IPS-NIHi7 (cell line): ENCODE results near the gene ZCCHC24.

ENCODE experiments used
- DNase-seq: peaks from one replicate; pipeline ENCODE4 v3.0.0; 2012; ENCODE audit warnings: mixed read lengths; ENCODE audit errors: extremely low spot score

The ZCCHC24 gene

DNA sequence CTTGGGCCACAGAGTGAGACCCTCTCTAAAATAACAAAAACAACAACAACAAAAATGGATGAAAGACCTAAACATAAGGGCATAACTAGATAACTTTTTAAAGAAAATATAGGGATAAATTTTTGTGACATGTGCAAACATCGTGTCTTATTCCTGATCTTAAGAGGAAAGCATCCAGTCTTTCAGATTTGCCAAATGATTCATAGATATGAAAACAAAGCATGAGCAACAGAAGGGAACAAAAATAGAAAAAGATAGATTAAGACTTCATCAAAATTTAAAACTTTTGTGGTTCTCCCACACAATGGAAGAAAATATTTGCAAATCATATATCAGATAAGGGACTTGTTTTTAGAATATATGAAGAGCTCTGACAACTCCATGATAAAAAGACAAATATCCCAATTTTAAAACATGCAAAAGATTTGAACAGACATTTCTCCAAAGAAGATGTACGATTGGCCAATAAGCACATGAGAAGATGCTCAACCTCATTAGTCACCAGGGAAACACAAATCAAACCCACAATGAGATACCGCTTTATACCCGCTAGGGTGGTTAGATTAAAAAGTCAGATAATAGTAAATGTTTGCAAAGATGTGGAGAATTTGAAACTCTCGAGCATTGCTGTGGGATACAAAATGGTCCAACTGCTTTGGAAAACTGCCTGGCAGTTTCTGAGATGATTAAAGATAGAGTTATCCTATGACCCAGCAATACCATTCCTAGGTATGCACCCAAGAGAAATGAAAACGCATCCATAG lies 77.8 kb downstream of the ZCCHC24 start:
- DNase-seq = no peak

DNA sequence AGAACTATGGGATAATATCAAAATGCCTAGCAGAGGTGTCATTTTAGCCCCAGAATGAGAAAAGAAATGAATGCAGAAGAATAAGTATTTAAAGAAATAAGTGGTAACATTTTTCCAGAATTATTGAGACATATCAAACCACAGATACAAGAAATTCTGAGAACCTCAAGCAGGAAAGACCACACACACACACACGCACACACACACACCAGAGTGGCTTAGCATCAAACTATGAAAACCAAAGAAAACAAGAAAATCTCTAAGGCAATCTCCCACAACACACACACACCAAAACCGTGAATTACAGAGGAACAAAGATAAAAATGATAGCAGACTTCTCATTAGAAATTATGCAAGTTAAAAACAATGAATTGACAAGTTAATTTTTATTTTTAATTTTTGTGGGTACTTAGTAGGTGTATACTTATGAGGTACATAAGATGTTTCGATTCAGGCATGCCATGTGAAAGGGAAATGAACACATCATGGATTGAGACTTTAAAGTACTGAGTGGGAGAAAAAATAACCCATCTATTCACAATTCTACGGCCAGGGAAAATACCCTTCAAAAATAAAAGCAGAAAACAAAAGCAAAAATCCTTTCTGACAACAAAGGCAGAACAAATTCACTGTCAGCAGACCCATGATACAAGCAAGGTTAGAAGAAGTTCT lies 83.6 kb downstream of the ZCCHC24 start:
- DNase-seq = no peak

- DNase-seq = no peak
These were observed 84.7 kb downstream of the ZCCHC24 start for GRCh38 chr10:79360499-79361342.

DNA sequence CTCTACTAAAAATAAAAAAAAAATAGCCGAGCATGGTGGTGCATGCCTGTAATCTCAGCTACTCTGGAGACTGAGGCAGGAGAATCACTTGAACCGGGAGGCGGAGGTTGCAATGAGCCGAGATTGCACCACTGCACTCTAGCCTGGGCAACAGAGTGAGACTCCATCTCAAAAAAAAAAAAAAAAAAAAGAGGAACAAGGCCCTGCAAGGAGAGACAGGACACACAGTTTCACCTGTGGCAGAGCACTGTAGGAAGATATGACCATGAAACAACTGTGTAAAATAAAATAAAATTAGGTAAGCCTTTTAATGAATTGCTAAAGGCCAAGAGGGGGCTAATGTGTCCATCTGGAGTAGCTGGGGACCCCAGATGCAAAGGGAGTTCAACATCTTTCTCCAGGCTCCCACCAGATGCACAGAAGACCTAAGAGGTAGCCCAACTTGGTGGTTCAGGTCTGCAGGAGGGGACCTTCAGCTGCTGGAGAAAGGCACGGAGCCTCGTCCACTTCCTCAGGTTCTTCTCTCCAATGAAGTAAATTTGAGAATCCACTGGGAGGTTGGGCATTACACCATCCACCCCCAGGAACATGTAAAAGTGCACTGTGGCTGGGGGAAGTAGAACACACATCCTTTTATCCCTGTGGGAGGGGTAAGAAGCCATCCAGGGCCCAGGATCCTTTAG lies 85.5 kb downstream of the ZCCHC24 start:
- no peak for DNase-seq

GRCh38 chr10:79358811-79359210 lies 86.6 kb downstream of the ZCCHC24 start:
- no peak for DNase-seq

DNA sequence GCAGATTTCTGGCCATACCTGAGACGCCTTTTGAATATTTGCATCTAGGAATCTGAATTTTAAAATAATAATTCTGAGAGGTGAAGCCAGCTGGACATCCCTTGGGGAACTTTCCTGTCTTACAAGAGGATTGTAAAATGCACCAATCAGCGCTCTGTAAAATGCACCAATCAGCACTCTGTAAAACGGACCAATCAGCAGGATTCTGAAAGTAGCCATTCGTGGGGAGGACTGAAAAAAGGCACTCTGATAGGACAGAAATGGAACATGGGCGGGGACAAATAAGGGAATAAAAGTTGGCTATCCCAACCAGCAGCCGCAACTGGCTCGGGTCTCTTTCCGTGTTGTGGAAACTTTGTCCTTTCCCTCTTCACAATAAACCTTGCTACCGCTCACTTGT lies 88.2 kb downstream of the ZCCHC24 start:
- DNase-seq = no peak

- no peak for DNase-seq
These were observed 89.3 kb downstream of the ZCCHC24 start for GRCh38 chr10:79356104-79356503.

DNA sequence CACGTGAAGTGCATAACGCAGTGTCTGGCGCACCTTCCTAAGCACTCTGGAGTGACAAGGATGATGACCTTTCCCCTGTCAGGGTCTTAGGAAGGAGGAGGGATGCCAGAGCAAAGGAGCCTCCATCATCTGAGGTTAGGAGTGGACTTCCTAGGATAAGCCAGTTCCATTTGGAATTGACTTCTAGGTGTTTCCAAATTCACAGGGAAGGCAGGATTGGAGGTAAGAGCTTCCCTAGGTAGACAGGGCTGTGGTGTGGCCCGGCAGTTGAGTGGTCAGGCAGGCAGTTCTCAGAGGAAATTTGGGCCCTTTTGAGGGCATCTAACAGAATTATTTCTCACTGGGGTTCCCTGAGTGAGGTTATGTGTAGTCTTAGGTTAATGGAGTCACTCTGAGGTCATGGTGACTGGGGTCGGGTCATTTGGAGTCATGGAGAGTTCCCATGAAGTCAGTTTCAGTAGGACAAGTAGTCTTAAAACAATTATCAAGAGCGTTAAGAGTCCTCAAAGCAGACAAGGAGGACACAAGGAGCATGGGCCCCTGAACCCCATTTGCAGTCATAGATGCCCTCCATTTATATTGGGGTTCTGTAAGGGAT lies 89.9 kb downstream of the ZCCHC24 start:
- DNase-seq = no peak

GRCh38 chr10:79354615-79355014 lies 90.8 kb downstream of the ZCCHC24 start:
- no peak for DNase-seq

DNA sequence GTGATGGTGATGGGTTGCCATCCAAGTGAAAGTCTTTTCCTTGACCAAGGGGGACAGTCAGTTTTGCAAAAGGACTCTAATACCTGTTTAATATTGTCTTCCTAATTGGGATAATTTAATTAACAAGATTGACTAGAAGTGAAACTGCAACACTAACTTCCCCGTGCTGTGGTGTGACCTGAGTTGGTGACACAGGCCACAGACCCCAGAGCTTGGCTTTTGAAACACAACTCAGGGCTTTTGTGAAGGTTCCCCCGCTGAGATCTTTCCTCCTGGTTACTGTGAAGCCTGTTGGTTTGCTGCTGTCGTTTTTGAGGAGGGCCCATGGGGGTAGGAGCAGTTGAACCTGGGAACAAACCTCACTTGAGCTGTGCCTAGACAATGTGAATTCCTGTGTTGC lies 91.3 kb downstream of the ZCCHC24 start:
- DNase-seq = no peak

GRCh38 chr10:79353726-79354125 lies 91.7 kb downstream of the ZCCHC24 start:
- DNase-seq = no peak

- peak; percentile 3 for DNase-seq
These were observed 92.4 kb downstream of the ZCCHC24 start for GRCh38 chr10:79353000-79353406.

GRCh38 chr10:79352035-79352877 lies 93.2 kb downstream of the ZCCHC24 start:
- DNase-seq = no peak

DNA sequence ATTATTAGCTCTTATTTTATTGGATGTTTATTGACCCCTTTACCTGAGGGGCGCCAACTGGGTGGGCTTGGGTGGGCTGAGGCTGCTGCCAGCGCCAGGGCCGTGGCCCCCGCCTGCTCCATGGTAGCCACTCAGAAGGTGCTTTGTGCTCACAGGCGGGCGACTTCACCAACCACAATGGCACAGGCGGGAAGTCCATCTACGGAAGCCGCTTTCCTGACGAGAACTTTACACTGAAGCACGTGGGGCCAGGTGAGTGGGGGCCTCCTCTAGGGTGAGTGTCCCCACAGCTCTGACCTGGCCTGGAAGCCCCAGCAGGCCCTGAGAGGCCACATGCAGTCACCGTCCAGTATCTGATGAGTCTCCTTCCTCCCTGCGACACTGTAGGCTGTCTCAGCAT lies 94.1 kb downstream of the ZCCHC24 start:
- DNase-seq = no peak

DNA sequence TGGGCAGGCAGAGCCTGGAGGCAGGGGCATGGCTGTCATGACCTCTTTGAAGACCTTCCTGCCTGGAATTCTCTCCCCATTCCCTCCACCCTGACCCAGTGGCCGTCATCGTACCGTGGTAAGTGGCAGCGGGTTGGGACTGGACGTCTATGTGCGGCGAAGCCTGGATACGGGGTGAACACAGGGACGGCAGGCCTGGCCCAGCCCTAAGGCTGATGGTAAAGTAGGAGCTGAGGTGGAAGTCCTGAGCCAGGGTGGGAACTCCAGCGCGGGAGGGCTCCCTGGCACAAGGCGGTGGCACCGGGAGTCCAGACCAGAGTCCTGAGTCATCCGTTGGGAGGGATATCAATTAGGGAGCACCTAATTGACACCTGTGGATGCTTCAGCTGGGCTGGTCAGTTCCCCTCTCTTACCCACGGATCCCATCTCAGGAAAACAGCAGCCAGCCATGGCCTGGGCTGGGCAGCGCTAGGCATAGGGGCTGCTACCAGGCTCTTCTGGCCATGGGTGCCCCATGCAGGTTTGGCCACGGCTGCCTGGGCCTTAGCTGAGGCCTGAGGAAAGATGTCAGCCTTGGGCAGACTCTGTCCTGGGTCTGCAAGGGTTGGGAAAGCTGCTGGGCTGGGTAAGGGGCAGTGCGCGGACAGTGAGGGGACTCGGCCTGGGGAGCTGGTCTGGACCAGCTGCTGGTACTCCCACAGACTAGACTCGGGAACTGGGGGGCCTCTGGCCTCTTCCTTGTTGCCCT lies 94.8 kb downstream of the ZCCHC24 start:
- DNase-seq = no peak

- DNase-seq = no peak
These were observed 95.5 kb downstream of the ZCCHC24 start for GRCh38 chr10:79349766-79350406.

DNA sequence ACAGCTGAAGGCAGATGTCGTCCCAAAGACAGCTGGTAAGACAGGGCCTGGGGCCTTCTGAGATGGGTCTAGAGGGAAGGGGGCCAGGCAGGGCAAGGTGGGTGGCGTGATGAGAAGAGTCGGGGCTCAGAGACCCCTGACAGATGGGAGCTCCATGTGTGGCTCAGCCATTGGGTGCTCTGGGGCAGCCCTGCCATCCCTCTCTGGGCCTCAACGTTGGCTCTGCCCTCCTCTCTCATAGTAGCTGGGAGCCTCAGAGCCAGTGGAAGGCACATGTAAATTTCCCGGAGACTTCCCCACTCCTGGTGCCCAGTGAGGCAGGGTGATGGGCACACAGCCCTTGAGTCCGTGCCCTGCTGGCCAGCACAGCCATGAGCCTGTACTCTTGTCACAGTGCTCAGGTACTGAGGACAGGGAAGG lies 96.3 kb downstream of the ZCCHC24 start:
- no peak for DNase-seq

DNA sequence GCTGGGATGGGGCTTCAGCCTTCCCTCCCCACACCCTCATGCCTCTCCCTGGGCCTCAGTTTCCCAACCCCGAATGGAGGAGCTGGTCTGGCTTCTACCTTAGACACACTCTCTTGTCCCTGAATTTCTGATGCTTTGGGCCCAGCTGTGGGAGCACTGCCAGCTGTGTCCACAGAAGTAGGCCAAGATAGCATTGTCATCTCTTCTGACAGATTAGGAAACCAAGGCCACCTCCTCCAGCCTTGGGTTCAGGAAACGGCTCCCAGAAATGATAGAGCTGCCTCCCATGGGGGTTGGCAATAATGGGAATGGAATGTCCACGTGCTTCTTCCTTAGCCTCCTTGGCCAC lies 96.8 kb downstream of the ZCCHC24 start:
- DNase-seq = no peak

- peak; percentile 65 for DNase-seq
These were observed 97.4 kb downstream of the ZCCHC24 start for GRCh38 chr10:79347894-79348639.
